Measurements from ENCODE around the gene LIMA1.
"Not testable (repeated sequence)": the region's sequence is repeated elsewhere in the genome, so short reads cannot be mapped to it uniquely, and the experiment has no call there.

Gene LIMA1

GRCh38 chr12:50283229-50283923 is at the start of gene LIMA1:
Gene LIMA1, minus strand, starts transcription at chr12:50283520. Its CDS starts 34,769 bp downstream, at chr12:50248751.
- DNase-seq (ENCODE audit: low read depth, low spot score), result peak; percentile 86

GRCh38 chr12:50331745-50332144 is 48.4 kb upstream of the LIMA1 start:
- no peak for DNase-seq (ENCODE audit: low read depth, low spot score)

GRCh38 chr12:50328664-50329063 is 45.3 kb upstream of the LIMA1 start:
- not testable (repeated sequence) for DNase-seq (ENCODE audit: low read depth, low spot score)

DNA sequence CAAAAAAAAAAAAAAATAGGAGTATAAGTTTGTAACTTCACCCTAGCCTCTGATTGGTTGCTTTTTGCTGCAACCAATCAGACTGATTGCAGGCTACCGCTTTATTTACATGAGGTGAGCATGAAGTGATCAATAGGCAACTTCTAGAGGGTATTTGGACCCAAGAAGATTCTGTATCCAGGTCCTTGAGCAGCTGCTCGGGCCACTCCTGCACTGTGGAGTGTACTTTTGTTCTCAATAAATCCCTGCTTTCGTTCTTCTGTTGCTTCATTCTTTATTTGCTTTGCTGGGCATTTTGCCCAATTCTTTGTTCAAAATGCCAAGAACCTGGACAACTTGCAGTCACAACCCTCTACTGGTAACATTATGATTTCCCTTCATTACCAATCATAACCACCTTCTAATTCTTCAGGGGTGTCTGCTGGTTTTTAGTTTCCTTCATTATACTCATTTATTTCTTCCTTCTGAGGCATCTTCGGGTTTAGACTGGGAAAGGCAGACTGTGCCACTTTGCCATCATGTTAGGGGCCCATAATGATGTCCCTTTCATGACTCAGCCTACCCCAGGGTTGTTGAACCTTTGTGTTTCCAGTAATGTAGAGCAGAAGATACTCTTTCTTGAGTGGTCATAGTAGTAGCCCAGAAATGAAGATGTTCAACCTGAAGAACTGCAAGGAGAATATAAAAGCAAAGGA is 43.4 kb upstream of the LIMA1 start:
- DNase-seq (ENCODE audit: low read depth, low spot score), result no peak

GRCh38 chr12:50325890-50326391 is 42.6 kb upstream of the LIMA1 start:
- no peak for DNase-seq (ENCODE audit: low read depth, low spot score)

DNA sequence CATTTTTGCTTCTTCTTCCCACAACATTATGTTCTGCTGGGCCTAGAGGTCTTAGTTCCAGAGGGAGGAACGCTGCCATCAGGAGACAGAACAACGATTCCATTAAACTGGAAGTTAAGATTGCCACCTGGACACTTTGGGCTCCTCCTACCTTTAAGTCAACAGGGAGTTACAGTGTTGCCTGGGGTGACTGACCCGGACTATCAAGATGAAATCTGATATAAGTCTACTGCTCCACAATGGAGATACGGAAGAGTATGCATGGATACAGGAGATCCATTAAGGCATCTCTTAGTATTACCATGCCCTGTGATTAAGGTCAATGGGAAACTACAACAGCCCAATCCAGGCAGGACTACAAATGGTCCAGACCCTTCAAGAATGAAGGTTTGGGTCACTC is 41.5 kb upstream of the LIMA1 start:
- not testable (repeated sequence) for DNase-seq (ENCODE audit: low read depth, low spot score)

GRCh38 chr12:50324077-50324476 is 40.8 kb upstream of the LIMA1 start:
- not testable (repeated sequence) for DNase-seq (ENCODE audit: low read depth, low spot score)

DNA sequence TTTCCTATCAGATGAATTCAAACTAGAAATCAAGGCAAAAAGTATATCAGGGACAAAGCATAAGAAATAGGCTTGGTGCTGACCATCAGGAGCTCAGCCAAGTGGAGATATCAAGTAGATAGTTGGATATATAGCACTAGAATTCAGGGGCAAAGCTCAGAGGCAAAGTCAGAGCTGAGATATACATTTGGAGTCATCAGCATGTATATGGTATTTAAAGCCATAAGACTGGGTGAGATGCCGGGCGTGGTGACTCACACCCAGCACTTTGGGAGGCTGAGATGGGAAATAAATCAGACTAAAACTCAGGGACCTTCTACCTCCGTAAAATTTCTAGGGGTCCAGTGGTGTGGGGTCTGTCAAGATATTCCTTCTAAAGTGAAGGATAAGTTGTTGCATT is 38.9 kb upstream of the LIMA1 start:
- no peak for DNase-seq (ENCODE audit: low read depth, low spot score)

- no peak for DNase-seq (ENCODE audit: low read depth, low spot score)
These were observed 33.9 kb upstream of the LIMA1 start for GRCh38 chr12:50317203-50317602.

GRCh38 chr12:50315803-50316202 is 32.5 kb upstream of the LIMA1 start:
- no peak for DNase-seq (ENCODE audit: low read depth, low spot score)

DNA sequence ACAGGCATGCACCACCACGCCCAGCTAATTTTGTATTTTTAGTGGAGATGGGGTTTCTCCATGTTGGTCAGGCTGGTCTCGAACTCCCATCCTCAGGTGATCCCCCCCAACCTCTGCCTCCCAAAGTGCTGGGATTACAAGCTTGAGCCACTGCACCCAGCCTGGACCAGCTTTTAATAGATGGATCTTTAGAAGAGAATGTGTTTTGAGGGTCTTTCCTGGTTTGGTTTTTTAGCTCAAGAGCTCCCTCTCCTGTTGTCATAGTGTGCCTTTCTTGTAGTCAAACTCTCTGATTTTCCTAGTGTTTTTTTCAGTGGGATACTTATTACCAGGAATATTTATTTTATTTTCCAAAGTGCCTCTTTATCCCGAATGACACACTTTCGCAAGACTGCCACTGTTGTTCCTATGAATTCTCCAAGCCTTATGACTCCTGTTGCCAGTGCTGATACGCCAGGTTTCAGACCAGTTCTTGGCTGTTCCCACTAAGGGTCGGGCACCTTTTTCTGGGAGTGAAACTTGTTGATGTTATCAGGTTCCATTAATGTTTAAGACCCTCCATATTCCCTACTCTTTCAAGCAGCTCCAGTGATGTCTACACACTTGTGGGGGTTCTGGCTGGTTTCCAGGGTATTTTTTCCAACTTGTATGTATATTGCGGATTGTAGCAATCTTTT is 31.5 kb upstream of the LIMA1 start:
- no peak for DNase-seq (ENCODE audit: low read depth, low spot score)

DNA sequence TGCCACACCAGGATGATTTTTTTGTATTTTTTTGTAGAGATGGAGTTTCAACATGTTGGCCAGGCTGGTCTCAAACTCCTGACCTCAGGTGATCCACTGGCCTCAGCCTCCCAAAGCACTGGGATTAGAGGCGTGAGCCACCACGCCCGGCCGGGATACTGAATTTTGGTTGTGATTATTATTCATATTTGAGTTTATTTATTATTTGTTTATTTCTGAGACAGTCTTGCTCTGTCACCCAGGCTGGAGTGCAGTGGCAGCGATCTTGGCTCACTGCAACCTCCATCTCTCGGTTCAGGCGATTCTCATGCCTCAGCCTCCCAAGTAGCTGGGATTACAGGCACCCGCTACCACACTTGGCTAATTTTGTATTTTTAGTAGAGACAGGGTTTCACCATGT is 30.7 kb upstream of the LIMA1 start:
- not testable (repeated sequence) for DNase-seq (ENCODE audit: low read depth, low spot score)

- no peak for DNase-seq (ENCODE audit: low read depth, low spot score)
These were observed 30.1 kb upstream of the LIMA1 start for GRCh38 chr12:50313256-50313931.

DNA sequence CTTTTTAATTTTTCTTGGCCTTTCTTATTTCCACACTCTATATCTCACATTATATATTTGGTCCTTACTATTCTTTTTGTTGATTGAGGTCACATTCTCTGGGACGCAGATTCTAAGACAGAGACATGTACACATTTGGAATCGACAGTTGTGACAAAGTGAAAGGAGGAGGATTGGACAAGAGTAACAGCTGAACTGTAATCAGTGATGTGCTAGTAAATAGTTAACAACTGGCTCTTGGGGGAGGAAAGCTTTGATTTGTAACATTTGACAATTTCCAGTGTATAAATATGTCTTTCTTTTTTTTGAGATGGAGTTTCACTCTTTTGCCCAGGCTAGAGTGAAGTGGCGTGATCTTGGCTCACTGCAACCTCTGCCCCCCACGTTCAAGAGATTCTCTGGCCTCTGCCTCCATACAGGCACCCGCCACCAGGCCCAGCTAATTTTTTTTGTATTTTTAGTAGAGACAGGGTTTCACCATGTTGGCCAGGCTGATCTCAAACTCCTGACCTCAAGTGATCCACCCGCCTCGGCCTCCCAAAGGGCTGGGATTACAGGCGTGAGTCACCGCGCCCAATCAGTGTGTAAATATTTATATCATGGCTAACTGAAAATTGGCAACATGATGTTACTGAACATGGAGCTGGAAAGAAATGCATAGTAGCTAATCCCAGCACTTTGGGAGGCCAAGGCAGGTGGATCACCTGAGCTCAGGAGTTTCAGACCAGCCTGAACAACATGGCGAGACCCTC is 28.7 kb upstream of the LIMA1 start:
- not testable (repeated sequence) for DNase-seq (ENCODE audit: low read depth, low spot score)

DNA sequence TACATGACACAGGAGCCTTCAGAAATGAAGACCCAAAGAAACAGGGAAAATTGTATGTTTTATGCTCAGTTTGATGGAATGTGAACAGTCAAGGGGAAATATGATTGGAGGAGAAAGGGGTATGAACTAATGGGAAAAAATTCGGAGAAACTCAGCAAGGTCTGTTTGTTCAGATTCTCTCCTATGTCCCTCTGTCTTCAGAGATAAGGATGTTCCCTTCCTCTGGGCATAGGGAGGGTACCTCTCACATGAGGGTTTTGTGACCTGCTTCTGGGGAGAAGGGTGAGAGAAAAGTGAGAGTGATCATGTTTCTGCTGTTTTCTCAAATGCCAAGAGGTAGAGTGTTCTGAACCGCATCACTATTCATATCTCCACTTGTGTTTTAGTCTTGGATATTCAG is 26.6 kb upstream of the LIMA1 start:
- DNase-seq (ENCODE audit: low read depth, low spot score), result no peak

GRCh38 chr12:50302686-50303085 is 19.4 kb upstream of the LIMA1 start:
- DNase-seq (ENCODE audit: low read depth, low spot score), result no peak

- DNase-seq (ENCODE audit: low read depth, low spot score), result no peak
These were observed 14.7 kb upstream of the LIMA1 start for GRCh38 chr12:50297996-50298395.

- DNase-seq (ENCODE audit: low read depth, low spot score), result no peak
These were observed 13.7 kb upstream of the LIMA1 start for GRCh38 chr12:50297027-50297426.

GRCh38 chr12:50296554-50296953 is 13.2 kb upstream of the LIMA1 start:
- DNase-seq (ENCODE audit: low read depth, low spot score), result no peak

GRCh38 chr12:50291377-50291776 is 8.1 kb upstream of the LIMA1 start:
- DNase-seq (ENCODE audit: low read depth, low spot score), result no peak

- not testable (repeated sequence) for DNase-seq (ENCODE audit: low read depth, low spot score)
These were observed 7.4 kb upstream of the LIMA1 start for GRCh38 chr12:50290692-50291091.
